NK-92 (cell line): Measurements from ENCODE around the gene HOXB13.

Experiments used
- DNase-seq: peaks from one replicate; lab custom pipeline; 2025; ENCODE audit not compliant: unreplicated experiment; lab: John Stamatoyannopoulos, UW

The HOXB13 gene

GRCh38 chr17:48728232-48729231 is at the start of gene HOXB13:
Gene HOXB13 (minus strand): TSS chr17:48728750. CDS start chr17:48728593, 157 bp downstream.
- no peak for DNase-seq

DNA sequence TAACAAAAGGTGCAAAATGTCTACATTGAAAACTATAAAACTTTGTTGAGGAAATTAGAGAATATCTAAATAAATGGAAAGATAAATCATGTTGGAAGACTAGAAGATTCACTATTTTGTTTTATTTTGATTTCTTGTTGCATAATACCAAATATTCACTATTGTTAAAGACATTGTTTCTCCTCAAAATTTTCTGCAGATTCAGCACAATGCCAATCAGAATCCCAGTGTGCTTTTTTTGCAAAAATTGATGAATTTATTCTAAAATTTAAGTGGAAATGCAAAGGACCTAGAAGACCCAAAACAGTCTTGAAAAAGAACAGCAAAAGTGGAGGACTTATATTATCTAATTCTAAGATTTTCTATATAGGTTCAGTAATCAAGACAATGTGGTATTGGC is 48.1 kb upstream of the HOXB13 start:
- no peak for DNase-seq

GRCh38 chr17:48773245-48773644 is 44.7 kb upstream of the HOXB13 start:
- DNase-seq: no peak

GRCh38 chr17:48770954-48771353 is 42.4 kb upstream of the HOXB13 start:
- no peak for DNase-seq

- no peak for DNase-seq
Observed at GRCh38 chr17:48769009-48769675, 40.6 kb upstream of the HOXB13 start.

DNA sequence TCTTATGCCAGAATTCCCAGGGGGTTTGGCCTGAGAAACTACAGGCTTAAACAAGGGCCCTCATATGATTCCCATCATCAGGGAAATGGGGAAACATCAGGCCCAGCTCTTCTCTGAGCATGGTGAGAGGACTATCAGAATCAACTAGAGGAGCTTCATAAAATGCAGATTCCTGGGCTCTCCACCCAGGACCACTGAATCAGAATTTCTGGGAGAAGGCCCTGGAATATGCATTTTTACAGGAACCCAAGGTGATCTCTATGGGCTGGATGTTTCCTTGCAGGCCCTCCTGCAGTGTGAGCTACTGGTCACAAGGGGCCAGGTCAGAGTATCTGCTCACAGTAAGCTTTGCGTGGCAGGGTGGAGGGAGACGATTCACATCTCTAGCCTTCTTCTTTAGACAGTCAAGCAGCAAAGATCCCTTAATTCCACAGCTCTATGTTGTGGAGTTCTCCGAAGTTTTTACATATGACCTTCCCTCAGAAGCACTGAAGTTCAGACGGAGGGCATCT is 38.8 kb upstream of the HOXB13 start:
- DNase-seq: no peak

GRCh38 chr17:48761114-48761513 is 32.6 kb upstream of the HOXB13 start:
- no peak for DNase-seq

GRCh38 chr17:48760411-48760810 is 31.9 kb upstream of the HOXB13 start:
- DNase-seq: no peak

DNA sequence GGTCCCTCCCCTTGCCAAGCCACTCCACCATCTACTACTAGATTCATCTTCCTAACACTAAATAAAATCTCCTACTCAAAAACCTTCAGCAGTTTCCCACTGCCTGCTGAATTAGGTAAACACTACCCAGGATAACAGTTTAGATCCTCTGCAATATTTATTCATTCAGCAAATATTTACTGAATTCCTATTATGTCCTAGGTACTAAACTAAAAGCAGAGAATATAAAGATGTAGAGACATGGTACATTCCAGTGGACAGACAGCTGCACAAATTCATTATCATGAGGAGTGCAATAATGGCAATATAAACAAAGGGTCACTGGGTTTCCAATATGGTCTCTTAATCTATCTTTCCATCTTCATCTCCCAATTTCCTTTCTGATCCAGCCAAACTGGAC is 30.7 kb upstream of the HOXB13 start:
- DNase-seq: no peak

DNA sequence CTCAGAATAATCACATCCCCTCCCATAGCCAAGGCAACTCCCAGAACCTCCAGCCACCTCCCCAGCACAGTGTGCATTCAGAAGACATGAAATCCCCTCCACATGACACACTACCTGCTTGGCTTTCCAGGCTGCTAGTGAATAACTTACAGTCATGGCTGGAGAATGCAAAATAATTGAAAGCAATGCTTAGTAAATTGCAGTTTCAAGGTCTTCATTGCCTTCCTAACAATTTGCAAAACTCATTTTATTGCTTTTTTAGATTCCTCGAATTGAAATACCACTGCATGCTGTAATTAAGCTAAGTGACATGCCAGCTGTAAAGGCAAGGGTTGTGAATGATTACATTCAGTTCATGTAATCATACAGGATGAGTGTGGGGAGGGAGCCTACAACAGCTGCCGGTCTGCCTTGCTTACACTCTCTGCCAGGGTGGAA is 29.0 kb upstream of the HOXB13 start:
- no peak for DNase-seq

- DNase-seq: no peak
Observed at GRCh38 chr17:48756830-48757251, 28.3 kb upstream of the HOXB13 start.

DNA sequence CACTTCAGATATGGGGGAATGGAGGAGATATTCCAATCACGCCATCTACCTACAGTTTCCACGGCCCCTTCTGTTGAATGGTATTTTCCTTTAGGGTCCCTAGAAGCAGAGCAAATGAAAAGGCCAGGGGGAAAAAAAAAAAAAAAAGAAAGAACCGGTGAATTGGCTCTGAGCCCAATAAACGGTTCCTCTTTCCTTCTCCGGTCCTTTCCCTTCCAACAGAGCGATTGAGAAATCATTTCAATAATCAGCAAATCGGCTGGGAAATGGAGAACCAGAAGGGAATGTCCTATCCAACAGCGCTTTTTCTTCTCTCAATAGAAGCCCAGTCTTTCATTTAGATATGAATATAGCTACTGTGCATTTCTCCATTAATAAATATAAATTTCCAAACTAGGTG is 26.8 kb upstream of the HOXB13 start:
- no peak for DNase-seq

- DNase-seq: no peak
Observed at GRCh38 chr17:48754500-48755261, 26.1 kb upstream of the HOXB13 start.

GRCh38 chr17:48753794-48754499 is 25.4 kb upstream of the HOXB13 start:
- DNase-seq: no peak

- DNase-seq: no peak
Observed at GRCh38 chr17:48752399-48753288, 24.1 kb upstream of the HOXB13 start.

GRCh38 chr17:48751733-48752398 is 23.3 kb upstream of the HOXB13 start:
- DNase-seq: no peak

GRCh38 chr17:48751172-48751571 is 22.6 kb upstream of the HOXB13 start:
- no peak for DNase-seq

DNA sequence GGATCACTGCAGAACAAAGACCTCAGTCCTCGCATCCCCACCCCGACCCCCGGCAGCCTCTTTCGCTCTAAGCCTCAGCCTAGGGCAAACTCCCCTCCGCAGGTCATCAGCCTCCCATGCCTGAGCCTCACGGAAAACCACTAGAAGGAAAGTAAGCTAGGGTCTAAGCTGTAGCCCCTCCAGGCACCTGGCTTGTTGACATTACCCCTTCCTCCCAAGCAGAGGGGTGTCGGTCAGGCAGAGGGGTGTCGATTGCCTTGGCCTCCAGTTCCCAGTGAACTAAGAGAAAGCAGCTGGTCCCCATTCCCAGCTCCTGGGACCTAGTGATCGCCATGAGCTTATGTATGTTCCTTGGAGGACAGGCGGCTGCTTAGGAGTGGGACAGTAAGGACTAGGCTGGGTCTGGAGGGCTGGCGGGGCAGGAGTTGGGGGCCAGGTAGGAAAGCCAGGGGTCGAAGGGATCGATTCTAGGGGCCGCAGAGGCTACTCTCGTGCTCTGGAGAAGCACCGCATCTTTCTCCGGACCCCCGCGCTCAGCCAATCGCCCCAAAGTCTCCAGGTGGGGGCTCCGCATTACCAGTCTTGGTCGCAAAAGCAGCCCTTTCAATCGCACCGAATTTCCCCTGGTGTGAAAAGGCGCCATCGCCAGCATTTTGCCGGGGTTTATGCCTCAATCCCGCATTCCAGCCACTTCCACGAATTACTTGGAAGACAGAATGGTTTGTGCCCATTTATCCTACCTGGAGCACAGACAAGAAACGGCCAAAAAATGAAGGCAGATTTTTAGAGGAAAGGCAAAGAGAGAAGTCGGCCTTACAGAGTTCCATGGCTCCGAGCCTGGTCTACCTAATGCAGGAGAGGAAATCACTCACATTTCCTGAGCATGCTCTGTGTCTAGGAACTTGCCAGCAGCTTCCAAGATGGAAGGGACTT is 21.3 kb upstream of the HOXB13 start:
- no peak for DNase-seq
